Activated CD4-positive, alpha-beta T cell treated with anti-CD3 and anti-CD28 coated beads for 36 hours (primary cell): ENCODE data around the gene COL5A1. TPM values are rescaled to one million over a fixed set of nuclear protein-coding genes. Genes with fewer than 3 reads are reported as not detected.

Source experiments
- ATAC-seq: fragments of 200-7000 bp; cut with Tn5 transposase; one replicate; pipeline ENCODE4 v1.10.0; 2021; ENCODE audit warnings: mild to moderate bottlenecking, moderate library complexity
- CTCF ChIA-PET: fragments of 350-600 bp; sonication (Branson Sonifier 250); formaldehyde crosslinking; loops from one replicate; lab custom pipeline; 2021; ENCODE audit warnings: antibody characterized with exemption; lab: Charles Lee
- POLR2A ChIA-PET: fragments of 350-600 bp; sonication (Branson Sonifier 250); formaldehyde crosslinking; loops from one replicate; lab custom pipeline; 2021; ENCODE audit warnings: antibody characterized with exemption, inconsistent platforms; lab: Charles Lee
- DNase-seq: peaks from one replicate; pipeline ENCODE4 v3.0.0-alpha.2; 2020
- H3K27ac Mint-ChIP-seq: one replicate; pipeline ENCODE4 v1.8.0; 2021; ENCODE audit warnings: mixed read lengths
- H3K27me3 Mint-ChIP-seq: one replicate; pipeline ENCODE4 v1.8.0; 2021; ENCODE audit warnings: mixed read lengths
- H3K36me3 Mint-ChIP-seq: one replicate; pipeline ENCODE4 v1.8.0; 2021; ENCODE audit warnings: low read depth, mixed read lengths
- H3K4me1 Mint-ChIP-seq: one replicate; pipeline ENCODE4 v1.8.0; 2021; ENCODE audit warnings: mixed read lengths
- H3K4me3 Mint-ChIP-seq: one replicate; pipeline ENCODE4 v1.8.0; 2021; ENCODE audit warnings: mild to moderate bottlenecking, moderate library complexity, mixed read lengths
- H3K9me3 Mint-ChIP-seq: one replicate; pipeline ENCODE4 v1.8.0; 2021; ENCODE audit warnings: low read depth, mixed read lengths
- intact Hi-C, 2 experiments: fragments of 100-400 bp; cut with DNase I in 1 of 2; cut with micrococcal nuclease in 1 of 2; formaldehyde crosslinking; loops; one replicate each; pipeline versions ENCODE4 v1.14.2 to v1.15.1; 2022 to 2024; cut with DNase I, micrococcal nuclease
- total RNA-seq, 2 experiments: library from RNA; stranded (reverse); gene quantifications; one replicate each; pipeline ENCODE4 v1.2.3, GENCODE V29; 2021

Gene COL5A1
- total RNA-seq, 2 experiments from 2014 or later = 0.07 to 0.16 TPM

DNA sequence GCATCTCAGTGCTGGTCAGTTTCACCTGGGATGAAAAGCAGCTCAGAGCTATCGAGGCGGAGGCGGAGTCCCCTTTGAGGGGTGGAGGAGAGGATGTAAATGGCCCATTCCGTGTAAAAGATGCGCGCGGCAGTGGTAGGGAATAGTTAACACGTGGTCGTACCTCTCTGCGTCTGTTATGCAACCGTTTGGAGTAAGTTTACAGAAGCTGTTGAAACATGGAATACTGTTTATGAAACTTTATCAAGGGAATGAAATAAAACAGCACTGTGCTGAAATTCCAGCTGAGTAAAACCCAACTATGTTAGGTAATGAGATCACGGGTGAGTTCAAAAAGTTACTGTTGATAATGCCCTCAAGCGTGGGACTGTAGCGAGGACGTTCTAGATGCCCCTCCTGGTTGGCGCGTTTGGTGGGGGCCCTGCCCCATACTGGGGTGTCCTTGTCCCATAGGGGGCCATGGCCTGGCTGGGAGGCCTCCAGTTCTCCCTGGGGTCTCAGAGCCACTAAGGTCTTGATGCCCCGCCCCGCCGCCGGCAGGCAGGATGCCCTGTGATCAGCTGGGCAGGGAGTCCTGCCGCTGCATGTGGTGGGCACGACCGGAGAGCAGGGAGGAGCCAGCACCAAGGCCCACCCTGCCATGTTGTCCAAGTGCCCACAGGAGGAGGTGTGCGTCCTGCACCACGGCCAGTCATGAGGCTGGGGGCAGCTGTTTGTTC, 90.9 kb downstream of the COL5A1 start:
- no peaks in the 10 kb centered on the region for H3K36me3 Mint-ChIP-seq
- ChIA-PET POLR2A (no interaction called here), CTCF (no interaction called here)
- H3K4me1 Mint-ChIP-seq = no peaks in the 10 kb centered on the region
- ATAC-seq = no peak
- intact Hi-C loops = no loop called here
- no peaks in the 10 kb centered on the region for H3K27me3 Mint-ChIP-seq
- DNase-seq = no peak
- H3K4me3 Mint-ChIP-seq = no peak overlapping the region
- peaks cover 2% of the 10 kb centered on the region for H3K9me3 Mint-ChIP-seq
- H3K27ac Mint-ChIP-seq = no peak overlapping the region

DNA sequence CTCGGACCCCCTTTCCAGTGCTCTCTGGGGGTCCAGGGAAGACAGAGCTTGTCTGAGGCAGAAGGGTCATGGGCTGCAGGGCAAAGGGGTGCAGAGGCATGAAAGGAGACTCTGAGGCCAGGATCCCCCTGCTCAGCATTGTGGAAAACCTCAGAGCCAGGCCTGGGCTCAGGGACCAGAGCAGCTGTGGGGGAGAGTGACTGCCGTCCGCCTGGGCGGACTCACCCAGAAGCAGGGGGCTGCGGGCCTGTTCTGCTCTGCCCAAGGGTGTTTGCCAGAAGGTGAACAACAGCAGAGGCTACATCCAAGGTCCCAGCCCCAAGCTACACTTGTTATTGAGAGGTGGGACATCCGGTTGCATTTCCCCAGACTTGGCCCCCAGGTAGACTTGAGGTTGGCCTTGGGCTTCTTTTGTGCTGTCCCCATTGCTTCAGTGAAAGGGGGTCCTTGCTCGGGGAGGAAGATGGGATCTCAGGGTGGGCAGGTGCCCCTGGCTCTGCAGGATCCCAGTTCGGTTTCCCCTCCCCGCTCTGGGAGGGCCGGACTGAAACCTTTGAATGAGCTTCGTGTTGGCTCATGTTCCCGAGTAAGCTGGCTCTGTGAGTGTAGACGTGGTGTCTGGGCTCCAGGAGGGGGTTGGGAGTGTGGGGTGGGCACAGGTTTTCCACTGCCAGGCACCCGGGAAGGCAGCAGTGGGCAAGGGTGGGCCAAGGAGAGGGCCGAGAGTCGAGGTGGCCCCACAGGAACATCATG, 92.1 kb downstream of the COL5A1 start:
- CTCF ChIA-PET = interaction anchor here (0.8 kb wide), 1 partner anchor 811 kb away, joined by 3 read pairs; no protein-coding TSS in a partner anchor
- Mint-ChIP-seq H3K36me3 (no peaks in the 10 kb centered on the region), H3K4me1 (no peaks in the 10 kb centered on the region), H3K4me3 (no peak overlapping the region), H3K27ac (no peak overlapping the region), H3K27me3 (no peaks in the 10 kb centered on the region), H3K9me3 (peaks cover 2% of the 10 kb centered on the region)
- DNase-seq = no peak
- intact Hi-C loops = no loop called here
- POLR2A ChIA-PET = no interaction called here
- ATAC-seq = no peak

DNA sequence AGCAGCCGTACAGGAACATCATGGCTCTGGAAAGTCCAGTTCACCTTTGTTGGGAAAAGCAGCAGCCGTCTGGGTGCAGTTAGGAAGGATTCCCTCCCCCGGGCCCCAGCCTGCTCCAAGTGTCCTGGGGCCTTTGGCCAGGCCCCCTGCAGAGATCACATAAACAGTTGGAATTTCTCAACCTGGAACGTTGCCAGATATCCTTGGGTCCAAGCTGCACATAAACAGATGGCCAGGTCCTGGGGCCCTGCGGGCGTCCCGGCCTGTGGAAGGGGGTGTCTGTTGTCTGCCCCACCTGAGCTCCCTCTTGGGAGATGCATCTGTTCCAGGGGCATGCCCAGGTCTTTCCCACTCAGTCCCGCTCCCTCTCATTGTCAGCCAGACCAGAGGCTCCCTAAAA, 92.7 kb downstream of the COL5A1 start:
- no peaks in the 10 kb centered on the region for H3K27me3 Mint-ChIP-seq
- H3K4me3 Mint-ChIP-seq = no peak overlapping the region
- H3K9me3 Mint-ChIP-seq = peaks cover 1% of the 10 kb centered on the region
- intact Hi-C loops = no loop called here
- no peaks in the 10 kb centered on the region for H3K36me3 Mint-ChIP-seq
- no peak overlapping the region for H3K27ac Mint-ChIP-seq
- ATAC-seq = no peak
- ChIA-PET POLR2A (no interaction called here), CTCF (interaction anchor here (0.8 kb wide), 1 partner anchor 812 kb away, joined by 3 read pairs; no protein-coding TSS in a partner anchor)
- no peaks in the 10 kb centered on the region for H3K4me1 Mint-ChIP-seq
- no peak for DNase-seq

DNA sequence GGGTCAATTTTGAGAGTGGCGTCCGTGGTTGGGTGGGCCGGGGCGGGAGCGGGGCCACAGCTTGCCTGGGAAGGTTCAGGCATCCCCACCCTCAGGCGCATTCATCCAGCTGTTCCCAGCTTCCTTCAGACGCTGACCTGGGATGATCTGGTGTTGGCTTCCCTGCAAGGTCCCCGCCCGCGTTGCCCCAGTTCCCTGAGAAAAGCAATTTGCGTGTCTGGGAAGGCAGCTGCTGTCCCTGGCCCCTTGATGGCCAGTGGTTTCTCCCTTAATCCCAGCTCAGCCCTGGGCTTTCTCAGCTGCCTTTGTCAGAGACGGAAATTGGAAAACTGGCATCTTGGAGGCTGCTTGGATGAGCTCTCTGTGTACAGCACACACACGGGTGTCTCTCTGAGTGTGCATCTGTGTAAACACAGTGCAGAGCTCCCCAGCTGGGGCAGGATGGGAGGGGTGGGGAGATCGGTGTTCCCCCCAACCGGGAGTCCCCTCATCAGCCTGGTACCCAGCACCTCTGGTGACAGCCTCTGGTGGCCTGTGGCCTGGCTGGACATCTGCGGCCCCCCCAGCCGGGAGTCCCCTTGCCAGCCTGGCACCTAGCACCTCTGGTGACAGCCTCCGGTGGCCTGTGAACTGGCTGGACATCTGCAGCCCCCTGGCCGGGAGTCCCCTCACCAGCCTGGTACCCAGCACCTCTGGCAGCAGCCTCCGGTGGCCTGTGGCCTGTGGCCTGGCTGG, 94.0 kb downstream of the COL5A1 start:
- POLR2A ChIA-PET = no interaction called here
- Mint-ChIP-seq H3K9me3 (no peaks in the 10 kb centered on the region), H3K4me1 (no peaks in the 10 kb centered on the region), H3K4me3 (no peak overlapping the region), H3K27ac (no peak overlapping the region), H3K36me3 (no peaks in the 10 kb centered on the region), H3K27me3 (no peaks in the 10 kb centered on the region)
- ATAC-seq = no peak
- CTCF ChIA-PET = interaction anchor here (0.6 kb wide), 1 partner anchor 23 kb away, joined by 3 read pairs; no protein-coding TSS in a partner anchor
- DNase-seq = no peak
- intact Hi-C loops = loop anchor here in 1 of 2 experiments (5.0 kb wide), 1 partner anchor 38 kb away; no protein-coding TSS in a partner anchor

DNA sequence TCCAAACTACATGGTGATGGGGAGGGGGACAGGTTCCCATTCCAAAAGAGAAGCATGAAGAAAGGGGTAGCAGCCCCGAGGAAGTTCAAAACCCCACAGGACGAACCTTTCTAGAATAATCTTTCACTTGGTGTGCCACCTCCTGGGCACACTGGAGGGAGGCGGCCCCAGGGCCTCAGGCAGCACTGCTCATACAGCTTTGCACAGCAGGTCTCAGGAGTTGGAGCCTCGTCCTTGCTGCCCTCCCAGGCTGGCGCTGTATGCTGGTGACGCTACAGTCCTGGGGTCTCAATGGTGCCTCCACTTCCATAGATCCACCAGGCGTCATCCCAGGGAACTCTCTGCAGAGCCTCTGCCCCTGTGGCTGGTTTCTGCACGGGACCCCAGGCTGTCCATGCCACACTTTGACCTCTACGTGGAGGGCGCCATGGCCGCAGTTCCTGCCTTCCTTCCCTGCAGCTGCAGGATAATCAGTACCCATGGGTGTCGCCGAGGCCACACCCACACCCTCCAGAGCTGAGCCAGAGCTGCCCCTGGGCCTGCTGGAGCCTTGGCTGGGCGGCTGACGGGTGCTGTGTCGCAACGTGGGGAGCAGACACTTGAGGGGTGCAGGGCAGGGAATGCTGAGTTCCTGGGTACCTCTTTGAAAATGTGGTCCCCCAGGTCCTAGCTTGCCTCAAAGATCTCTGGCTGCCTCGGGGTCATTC, 95.3 kb downstream of the COL5A1 start:
- Mint-ChIP-seq H3K27me3 (no peaks in the 10 kb centered on the region), H3K36me3 (no peaks in the 10 kb centered on the region), H3K4me3 (no peak overlapping the region), H3K4me1 (no peaks in the 10 kb centered on the region), H3K9me3 (no peaks in the 10 kb centered on the region), H3K27ac (no peak overlapping the region)
- intact Hi-C loops = loop anchor here in 1 of 2 experiments (5.0 kb wide), 1 partner anchor 40 kb away; no protein-coding TSS in a partner anchor
- DNase-seq (no peak), ATAC-seq (no peak)
- POLR2A ChIA-PET = no interaction called here
- CTCF ChIA-PET = interaction anchor here (0.6 kb wide), 2 partner anchors 35 to 336 kb away, joined by 3 read pairs; no protein-coding TSS in a partner anchor

DNA sequence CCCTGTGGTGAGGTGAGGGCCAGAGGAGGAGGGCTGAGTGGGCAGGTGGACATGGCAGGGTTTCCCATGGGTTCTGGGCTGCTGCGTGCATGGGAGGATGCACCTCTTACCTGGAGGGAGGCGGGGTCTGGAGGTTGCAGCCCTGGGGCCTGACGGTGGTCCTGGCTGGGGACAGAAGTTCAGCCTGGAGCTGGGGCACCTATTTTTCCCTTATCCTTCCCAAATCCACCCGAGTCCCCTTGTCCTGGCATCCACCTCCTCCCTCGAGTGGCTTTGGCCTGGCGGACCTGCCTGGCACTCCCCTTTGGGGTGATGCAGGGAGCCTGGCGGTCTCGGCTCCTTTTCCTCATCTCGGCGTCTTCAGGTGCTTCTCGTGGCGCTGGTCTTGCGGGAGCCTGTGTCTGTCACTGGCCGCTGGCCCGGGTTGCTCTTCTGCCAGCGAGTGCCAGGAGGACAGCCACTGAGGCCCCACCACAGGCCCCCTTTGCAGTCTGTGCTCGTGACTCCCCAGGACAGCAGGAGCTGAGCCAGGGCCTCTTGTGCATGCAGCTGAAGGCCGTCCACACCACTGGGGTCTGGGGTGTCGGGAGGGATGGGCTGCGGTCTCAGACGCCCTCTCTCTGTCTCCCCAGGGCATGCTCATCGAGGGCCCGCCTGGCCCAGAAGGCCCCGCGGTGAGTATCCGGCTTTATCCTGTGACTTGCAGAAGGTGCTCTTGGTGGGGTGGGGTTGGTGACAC, 96.4 kb downstream of the COL5A1 start:
- DNase-seq (no peak), ATAC-seq (no peak)
- Mint-ChIP-seq H3K36me3 (no peaks in the 10 kb centered on the region), H3K27me3 (no peaks in the 10 kb centered on the region), H3K9me3 (no peaks in the 10 kb centered on the region), H3K4me1 (no peaks in the 10 kb centered on the region), H3K4me3 (no peak overlapping the region), H3K27ac (no peak overlapping the region)
- CTCF ChIA-PET = interaction anchor here (0.6 kb wide), 1 partner anchor 36 kb away, joined by 3 read pairs; no protein-coding TSS in a partner anchor
- POLR2A ChIA-PET = no interaction called here
- intact Hi-C loops = loop anchor here in 1 of 2 experiments (2.0 to 5.0 kb wide), 2 partner anchors 41 to 289 kb away; no protein-coding TSS in a partner anchor

DNA sequence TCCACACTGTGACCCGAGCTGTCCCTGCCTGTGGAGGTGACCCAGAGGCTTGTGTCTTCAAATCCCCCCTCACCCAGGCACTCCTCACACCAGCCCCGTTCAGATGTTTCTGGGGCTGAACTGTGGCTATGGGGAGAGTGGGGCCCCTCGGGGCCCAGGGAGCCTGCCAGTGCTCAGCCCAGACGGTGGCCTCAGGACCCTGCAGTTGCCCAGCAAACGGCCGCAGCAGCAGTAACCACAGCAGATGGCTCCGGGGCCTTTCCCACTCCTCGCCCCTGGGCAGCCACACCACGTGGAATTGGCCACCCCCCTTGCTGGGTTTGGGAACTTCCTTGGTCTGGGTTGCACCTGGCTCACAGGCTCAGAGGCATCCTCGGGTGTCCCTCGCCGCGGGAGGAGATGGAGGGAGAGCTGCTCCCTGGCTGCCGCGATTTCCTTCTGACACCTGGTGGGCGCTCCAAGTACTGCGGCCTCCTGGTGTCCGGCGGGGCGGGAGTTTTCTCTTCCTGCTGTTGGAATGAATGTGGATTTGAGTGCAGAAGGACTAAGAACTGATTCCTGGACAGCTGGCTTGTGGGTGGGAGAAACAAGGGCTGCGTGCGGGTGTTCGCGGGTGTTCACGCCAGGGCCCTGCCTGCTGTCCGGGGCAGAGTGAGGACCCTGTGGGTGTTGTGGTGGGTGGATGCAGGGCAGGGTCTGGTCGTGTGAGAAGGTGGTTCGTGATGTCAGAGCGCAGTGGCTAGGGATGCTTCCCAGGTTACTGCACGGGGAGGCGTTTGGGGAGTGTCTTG, 97.5 kb downstream of the COL5A1 start:
- intact Hi-C loops = loop anchor here (1.0 to 5.0 kb wide), 4 partner anchors 41 to 290 kb away; no protein-coding TSS in a partner anchor
- POLR2A ChIA-PET = no interaction called here
- H3K4me1 Mint-ChIP-seq = no peaks in the 10 kb centered on the region
- no peaks in the 10 kb centered on the region for H3K36me3 Mint-ChIP-seq
- no peak overlapping the region for H3K27ac Mint-ChIP-seq
- peak; percentile 60 for DNase-seq
- H3K27me3 Mint-ChIP-seq = no peaks in the 10 kb centered on the region
- no peaks in the 10 kb centered on the region for H3K9me3 Mint-ChIP-seq
- H3K4me3 Mint-ChIP-seq = no peak overlapping the region
- ATAC-seq = no peak
- CTCF ChIA-PET = interaction anchor here (0.6 to 0.7 kb wide), 2 partner anchors 277 to 803 kb away, joined by 3 to 5 read pairs; no protein-coding TSS in a partner anchor

DNA sequence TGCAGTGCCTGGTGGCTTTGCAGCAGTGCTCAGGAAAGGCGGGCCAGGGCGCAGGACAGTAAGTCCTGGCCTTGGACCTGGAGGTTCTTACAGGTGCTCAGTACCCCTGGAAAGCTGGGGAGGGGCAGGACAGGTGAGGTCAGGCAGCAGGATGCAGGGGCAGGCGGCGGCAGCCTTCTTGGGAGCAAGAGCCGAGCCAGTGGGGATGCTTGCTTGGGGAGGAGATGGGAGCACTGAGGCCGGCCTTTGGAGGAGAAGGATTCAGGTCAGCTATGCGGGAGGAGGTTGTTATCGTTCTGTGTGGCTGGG, 98.0 kb downstream of the COL5A1 start:
- no peak overlapping the region for H3K27ac Mint-ChIP-seq
- ChIA-PET CTCF (interaction anchor here (0.6 to 0.7 kb wide), 2 partner anchors 277 to 804 kb away, joined by 3 to 5 read pairs; no protein-coding TSS in a partner anchor), POLR2A (no interaction called here)
- H3K36me3 Mint-ChIP-seq = no peaks in the 10 kb centered on the region
- ATAC-seq = no peak
- H3K4me1 Mint-ChIP-seq = no peaks in the 10 kb centered on the region
- no peaks in the 10 kb centered on the region for H3K9me3 Mint-ChIP-seq
- H3K27me3 Mint-ChIP-seq = no peaks in the 10 kb centered on the region
- DNase-seq = no peak
- no peak overlapping the region for H3K4me3 Mint-ChIP-seq
- intact Hi-C loops = loop anchor here (1.0 to 5.0 kb wide), 4 partner anchors 41 to 291 kb away; no protein-coding TSS in a partner anchor

DNA sequence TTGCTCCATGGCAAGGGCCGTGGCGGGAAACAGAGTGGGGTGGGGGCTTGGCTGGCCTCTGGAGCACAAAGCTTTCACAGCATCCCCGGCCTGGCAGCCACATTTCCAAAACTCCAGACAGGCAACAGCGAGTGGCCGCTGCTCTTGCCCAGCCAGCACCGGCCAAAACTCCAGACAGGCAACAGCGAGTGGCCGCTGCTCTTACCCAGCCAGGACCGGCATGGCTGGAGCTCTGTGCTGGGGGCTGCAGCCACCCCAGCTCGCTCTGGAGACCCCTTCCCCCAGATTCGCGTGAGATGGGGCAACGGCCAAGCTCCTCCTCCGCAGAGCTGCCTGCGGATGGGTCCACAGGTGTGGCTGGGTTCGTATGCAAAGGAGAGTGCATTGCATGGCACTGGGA, 98.5 kb downstream of the COL5A1 start:
- H3K4me3 Mint-ChIP-seq = no peak overlapping the region
- no peak overlapping the region for H3K27ac Mint-ChIP-seq
- H3K27me3 Mint-ChIP-seq = no peaks in the 10 kb centered on the region
- no peaks in the 10 kb centered on the region for H3K9me3 Mint-ChIP-seq
- ATAC-seq = no peak
- ChIA-PET POLR2A (no interaction called here), CTCF (interaction anchor here (0.7 kb wide), 1 partner anchor 804 kb away, joined by 5 read pairs; no protein-coding TSS in a partner anchor)
- no peak for DNase-seq
- no peaks in the 10 kb centered on the region for H3K4me1 Mint-ChIP-seq
- intact Hi-C loops = no loop called here
- no peaks in the 10 kb centered on the region for H3K36me3 Mint-ChIP-seq

DNA sequence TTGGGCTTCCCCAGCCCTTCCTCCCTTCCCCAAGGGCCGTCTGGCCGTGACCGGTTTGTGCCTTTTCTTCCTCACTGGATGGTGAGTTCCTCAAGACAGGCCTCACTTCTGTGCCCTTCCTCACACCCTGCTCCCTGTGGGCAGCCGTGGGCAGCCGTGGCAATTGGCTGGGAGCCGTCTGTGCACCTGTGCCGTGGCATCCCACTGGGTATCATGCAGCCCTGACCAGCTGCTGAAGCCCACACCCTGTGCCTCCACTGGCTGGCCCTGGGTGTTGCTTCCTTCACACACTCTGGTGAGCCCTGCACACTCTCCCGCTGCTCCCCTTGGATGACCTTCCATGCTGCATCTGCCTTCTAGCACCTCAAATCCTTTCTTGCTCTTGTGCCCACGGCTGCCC, 100.2 kb downstream of the COL5A1 start:
- DNase-seq (no peak), ATAC-seq (no peak)
- Mint-ChIP-seq H3K9me3 (no peaks in the 10 kb centered on the region), H3K27ac (no peak overlapping the region), H3K27me3 (no peaks in the 10 kb centered on the region), H3K36me3 (no peaks in the 10 kb centered on the region), H3K4me1 (no peaks in the 10 kb centered on the region), H3K4me3 (no peak overlapping the region)
- POLR2A ChIA-PET = no interaction called here
- CTCF ChIA-PET = no interaction called here
- intact Hi-C loops = no loop called here
